Dedifferentiated amniotic fluid mesenchymal stem cell (primary cell): ENCODE measurements around the gene REEP3.

Experiments used
- DNase-seq: peaks from one replicate; pipeline ENCODE4 v3.0.0-alpha.2; 2016; ENCODE audit errors: extremely low spot score

The REEP3 gene

DNA sequence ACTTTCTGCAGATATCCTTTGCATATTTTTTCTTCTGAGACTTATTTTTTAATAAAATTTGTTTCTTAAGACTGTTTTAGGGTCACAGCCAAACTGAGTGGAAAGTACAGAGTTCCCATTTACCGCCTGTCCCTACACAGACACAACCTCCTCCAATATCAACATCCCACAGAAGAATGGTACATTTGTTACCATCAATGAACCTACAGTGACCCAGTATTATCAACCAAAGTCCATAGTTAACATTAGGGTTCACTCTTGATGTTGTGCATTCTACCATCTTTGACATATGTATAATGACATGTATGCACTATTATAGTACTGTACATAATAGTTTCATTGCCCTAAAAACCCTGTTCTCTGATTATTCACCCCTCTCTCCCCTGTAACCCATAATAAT, 14.6 kb upstream of the REEP3 start:
- DNase-seq: no peak

- peak; percentile 66 for DNase-seq
Measured at GRCh38 chr10:63515002-63515763, 6.0 kb upstream of the REEP3 start.

DNA sequence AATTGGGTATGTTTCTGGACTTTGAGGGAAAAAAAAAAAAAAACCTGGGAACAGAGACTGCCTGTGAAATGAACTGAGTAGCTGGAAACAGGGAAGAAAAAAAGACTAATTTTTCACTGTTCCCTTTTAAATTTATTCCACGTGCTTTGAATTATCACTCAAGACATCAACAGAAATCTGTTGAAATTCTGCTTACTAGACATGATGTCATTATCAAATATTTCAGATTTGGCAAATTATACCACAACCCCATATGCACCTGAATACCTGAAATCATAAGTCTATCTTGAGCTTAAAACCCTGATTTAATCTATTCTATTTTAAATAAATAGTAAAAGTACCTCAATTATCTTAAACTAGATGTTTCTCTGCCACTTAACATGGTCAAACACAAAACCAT, 5.0 kb upstream of the REEP3 start:
- DNase-seq: no peak

DNA sequence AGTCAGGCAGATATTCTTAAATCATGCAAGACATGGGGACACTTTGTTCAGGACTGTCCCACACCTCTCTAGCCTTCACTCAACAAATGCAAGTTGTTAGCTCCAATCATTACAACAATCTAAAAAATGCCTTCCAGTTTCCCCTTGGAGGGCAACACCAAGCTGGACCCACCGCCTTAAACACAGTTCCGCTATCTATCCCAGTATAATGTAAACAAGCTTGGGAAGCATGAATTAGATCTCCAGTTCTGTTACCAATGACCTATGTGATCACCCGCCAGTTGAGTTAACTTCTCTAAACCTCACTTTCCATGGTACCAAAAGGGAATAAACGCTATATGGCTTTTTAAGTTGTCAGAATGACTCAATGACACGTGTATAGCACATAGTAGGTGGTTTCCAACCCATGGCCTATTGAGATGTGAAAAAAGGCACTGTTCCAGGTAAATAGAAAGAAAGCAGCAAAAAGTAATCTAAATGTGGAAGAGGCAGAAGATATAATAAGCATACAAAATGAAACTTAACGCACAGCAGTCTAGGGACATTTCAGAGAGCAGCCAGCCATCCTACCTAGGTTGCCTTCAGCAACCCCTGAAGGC, 2.4 kb upstream of the REEP3 start:
- DNase-seq: no peak

DNA sequence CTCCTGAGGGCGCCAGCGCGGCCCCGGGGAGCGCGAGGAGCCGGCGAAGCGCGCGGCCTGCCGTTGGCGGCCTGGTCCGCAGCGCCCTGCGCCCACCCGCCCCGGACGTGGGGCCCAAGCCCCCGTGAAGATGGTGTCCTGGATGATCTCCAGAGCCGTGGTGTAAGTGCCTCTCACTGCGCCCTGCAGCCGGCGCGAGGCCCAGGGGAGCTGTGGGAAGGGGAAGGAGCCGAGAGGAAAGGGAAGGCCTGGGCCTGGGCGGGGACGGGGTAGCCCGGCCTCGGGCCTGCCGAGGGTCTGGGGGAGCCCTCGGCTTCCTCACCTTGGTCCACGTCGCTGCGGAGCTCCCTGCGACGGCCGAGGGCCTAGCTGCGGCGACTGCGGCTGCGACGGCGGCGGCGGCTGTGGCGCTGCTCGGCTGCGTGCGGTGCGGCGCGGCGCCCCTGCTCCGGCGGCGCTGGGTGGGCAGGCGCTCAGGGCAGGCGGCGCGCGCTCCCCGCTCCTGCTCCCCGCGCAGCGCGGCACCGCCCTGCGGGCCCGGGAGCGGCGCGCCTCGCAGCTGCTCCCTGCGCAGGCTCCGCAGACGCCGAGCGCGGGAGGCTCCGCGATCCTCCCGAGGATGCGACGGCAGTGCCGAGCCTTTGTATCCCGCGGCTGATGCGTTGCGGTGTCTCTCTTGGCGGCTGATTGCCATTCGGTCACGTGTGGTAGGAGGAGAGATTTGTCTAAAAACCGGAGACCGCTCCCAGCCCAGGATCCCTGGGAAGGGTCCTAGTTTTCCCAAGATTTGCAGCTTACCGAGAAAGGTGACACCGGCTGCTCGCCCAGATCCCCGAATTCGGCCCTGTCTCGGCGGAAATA, 445 bp downstream of the REEP3 start:
- DNase-seq: peak; percentile 36

GRCh38 chr10:63522277-63522687, 1.1 kb downstream of the REEP3 start:
- DNase-seq: no peak

DNA sequence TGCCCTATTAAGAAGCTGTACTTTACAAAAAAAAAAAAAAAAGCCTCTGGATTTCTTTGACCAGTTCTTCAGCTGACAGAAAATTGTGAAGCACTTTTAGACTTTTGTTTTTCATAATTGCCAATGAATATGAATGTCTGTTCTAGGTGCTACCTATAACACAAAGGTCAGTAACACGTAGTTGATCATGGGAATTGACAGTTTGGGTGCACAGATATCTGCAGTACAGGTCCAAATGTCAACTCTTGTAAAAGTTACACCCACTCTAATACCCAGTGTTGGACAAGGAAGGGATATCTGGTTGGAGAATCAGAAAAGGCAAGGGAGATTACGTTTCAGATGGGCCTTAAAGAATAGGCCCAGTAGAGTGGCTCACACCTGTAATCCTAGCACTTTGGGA, 1.8 kb downstream of the REEP3 start:
- no peak for DNase-seq

DNA sequence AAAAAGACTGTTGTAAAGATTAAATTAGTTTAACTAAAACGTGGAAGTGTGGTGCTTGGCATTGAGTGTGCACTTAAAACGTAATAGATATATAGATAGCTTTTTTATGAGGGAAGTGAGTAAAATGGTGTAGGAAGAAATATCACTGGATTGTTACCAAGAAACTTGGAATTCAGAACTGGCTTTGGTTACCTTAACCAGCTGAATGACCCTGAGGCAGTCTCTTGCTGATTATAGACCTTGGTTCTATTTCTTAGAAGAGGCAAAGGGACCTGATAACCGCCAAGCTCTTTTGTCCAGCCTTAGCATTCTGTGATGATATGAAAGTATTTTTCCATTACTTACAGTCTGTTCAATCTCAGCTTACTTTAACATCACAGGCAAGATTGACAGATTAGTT, 3.8 kb downstream of the REEP3 start:
- DNase-seq: no peak

DNA sequence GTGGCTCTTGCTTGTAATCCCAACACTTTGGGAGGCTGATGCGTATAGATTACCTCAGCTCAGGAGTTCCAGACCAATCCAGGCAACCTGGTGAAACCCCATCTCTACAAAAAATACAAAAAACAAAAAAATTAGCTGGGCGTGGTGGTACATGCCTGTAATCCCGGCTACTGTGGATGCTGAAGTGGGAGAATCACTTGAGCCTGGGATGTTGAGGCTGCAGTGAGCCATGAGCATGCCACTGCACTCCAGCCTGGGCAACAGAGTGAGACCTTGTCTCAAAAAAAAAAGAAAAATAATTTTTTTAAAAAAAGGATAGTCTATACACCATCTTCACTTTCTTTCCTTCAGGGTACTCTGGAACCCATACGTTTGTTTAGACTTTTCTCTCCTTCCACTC, 6.2 kb downstream of the REEP3 start:
- DNase-seq: no peak

DNA sequence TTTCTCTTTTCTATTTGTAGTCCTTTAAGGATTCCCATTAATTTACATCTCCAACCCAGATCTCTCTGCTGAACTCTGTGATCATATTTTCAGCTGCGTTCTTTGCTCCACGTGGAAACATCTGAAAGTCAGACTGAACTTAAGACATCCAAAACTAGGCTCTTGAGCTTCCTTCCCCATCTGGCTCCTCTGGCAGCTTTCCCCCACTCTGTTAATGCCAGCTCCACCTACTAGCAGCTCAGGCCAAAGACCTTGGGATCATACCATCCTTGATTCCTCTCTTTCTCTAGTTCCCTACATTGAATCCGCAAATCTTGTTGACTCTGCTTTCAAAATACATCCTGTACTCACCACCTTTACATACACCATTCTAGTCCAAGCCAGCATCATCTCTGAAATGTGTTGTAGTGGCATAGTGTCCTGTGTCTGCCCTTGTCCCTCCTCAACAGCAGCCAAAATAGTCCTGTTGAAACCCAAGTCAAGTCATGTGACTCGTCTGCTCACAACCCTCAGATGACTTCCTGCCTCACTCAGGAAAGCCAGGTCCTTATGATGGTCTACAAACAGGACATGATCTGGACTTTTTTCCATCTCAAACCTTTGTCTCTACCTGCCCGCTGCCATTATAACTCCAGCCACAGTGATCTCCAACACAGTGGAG, 7.0 kb downstream of the REEP3 start:
- DNase-seq: no peak

DNA sequence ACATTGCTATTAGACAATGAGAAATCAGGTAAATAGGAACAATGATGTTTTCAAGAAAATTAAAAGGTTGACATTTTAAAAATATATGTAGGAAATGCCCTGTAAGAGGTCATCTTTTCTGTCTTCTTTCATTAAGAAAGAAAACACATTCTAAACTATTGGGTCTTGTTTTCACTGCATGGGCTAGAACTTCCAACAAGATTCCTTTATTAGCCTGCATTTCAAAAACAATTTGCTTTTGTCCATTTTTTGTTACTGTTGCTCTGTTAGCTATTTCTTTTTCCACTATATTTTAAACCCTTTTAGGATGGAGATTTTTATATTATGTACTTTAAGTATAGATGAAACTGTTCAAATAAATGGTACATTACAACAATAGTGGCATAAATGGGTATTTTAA, 9.2 kb downstream of the REEP3 start:
- DNase-seq: no peak

GRCh38 chr10:63534723-63535122, 13.5 kb downstream of the REEP3 start:
- DNase-seq: no peak

DNA sequence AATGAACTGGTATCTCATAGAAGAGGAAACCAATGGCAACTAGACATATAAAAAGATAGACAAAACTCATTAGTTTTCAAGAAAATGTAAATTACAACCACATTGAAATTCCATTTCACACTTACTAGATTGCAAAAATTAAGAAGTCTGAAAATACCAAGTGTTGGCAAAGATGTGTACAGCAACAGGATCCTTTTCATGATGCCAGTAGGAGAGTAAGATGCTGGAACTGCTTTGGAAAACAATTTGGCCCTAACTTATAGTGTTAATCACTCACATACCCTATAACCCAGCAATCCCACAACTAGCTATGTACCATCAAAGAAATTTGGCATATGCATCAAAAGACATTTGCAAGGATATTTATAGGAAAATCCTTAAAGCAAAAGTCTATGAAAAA, 15.5 kb downstream of the REEP3 start:
- DNase-seq: no peak

GRCh38 chr10:63537536-63537935, 16.3 kb downstream of the REEP3 start:
- no peak for DNase-seq

- DNase-seq: no peak
Measured at GRCh38 chr10:63539377-63539776, 18.2 kb downstream of the REEP3 start.

GRCh38 chr10:63539994-63540393, 18.8 kb downstream of the REEP3 start:
- DNase-seq: no peak

DNA sequence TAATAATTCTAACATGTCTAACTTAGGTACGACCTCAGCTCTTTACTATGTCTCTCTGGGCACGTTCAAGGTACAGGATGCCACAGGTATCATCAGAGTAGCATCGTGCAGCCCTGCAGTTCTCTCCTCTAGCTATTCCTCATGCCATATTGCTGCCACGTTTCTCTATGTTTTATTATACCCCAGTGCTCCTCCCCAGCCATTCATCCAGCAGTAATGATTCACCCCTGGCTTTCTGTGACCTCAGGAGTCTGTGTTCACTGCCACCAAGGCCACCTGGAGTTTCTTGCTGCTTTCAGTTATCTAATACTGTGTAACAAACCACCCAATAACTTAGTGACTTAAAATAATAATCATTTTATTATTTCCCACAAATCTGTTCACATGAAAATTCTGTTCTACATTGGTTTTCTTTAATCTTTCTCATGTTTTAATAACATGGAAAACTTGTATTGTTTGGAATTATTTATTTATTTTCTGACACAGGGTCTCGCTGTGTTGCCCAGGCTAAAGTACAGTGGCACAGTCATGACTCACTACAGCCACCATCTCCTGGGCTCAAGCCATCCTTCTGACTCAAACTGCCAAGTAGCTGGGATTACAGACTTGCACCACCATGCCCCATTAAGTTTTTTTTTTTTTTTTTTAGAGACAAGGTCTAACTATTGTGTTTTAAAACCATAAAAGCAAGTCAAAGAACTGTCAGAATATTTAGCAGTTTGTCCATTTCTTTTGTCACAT, 21.8 kb downstream of the REEP3 start:
- no peak for DNase-seq

DNA sequence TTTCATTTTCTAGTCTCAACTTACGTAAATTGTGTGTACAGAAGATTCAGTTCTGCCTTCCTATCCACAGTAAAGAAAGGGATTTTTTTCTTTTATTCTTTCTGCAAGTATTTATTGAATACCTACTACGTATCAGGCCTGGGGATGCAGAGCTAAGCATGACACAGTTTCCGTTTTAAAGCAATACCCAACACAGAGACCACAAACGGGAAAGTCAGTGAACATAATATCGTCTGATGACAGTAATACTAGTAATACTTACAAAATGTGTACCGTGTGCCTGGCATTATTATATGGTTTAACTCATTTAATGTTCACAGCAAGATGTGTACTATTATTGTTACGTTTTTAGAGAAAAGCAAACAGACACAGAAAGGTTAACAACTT, 22.4 kb downstream of the REEP3 start:
- DNase-seq: no peak

DNA sequence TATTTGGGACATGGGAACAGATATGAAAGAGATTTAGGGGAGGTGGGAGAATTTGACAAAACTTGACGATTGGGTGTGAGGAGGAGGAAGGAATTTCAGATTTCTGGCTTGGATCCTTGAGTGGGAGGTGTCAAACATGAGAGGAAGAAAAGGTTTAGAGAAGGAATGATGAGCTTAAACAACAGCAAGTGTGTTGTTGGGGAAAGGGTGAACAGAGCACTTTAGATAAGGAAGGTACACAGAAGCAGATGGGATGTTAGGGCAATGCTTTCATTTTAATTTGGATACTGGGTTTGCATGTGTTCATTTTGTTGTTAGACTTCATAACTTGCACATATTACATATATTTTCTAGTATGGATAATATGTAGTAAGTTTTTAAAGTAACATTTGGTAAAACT, 23.2 kb downstream of the REEP3 start:
- no peak for DNase-seq

DNA sequence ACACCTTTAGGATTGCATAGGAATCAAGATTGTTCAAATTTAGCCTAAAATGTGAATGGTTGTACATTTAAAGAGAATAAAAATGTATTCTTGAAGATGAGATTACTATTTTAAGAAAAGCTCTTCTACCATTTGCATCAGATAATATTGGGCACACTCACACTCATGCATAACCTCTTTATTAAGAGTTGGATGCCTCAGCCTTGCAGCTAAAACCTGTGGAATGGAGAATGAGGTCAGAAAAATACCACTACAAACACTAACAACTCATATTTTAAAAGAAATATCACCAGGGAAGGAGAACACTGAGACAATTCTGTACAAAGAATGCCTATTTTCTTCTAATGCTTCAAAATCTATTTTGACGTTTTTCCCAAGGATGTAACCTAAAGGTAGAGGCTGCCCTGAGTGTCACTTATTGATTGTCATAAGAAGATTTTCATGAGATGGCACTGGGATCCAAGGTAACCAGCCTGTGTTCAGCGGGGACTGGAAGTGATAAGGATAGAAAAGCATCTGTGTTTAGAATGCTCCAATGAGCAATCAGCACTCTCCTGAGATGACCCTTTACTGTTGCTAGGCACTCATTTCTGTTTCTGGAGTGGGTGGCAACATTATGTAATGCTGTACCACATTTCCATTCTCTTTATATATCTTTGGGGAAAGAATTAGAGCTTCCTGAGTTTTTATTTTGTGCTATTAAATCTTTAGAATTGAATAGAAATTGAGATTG, 26.6 kb downstream of the REEP3 start:
- no peak for DNase-seq

GRCh38 chr10:63548860-63549259, 27.7 kb downstream of the REEP3 start:
- no peak for DNase-seq
